GM12874 (cell line): ENCODE results near the gene NHS.

Experiments
- CTCF ChIP-seq: IDR thresholded peaks from 2 replicates; pipeline ENCODE4 v1.5.1; 2011; ENCODE audit warnings: low read depth, mild to moderate bottlenecking, control low read depth, low read length, moderate library complexity; ENCODE audit not compliant: insufficient read depth

The NHS gene

GRCh38 chrX:17370191-17370590 lies 4.8 kb upstream of the NHS start:
- no peak for TF ChIP-seq CTCF

- no peak for TF ChIP-seq CTCF
Observed at GRCh38 chrX:17372052-17372451, 2.9 kb upstream of the NHS start.

- TF ChIP-seq CTCF: no peak
Observed at GRCh38 chrX:17373337-17373736, 1.7 kb upstream of the NHS start.

GRCh38 chrX:17375367-17375636 lies 302 bp downstream of the NHS start:
- no peak for TF ChIP-seq CTCF

GRCh38 chrX:17375637-17376430 lies 834 bp downstream of the NHS start:
- TF ChIP-seq CTCF: no peak

GRCh38 chrX:17376431-17377077 lies 1.6 kb downstream of the NHS start:
- TF ChIP-seq CTCF: no peak

GRCh38 chrX:17377091-17377717 lies 2.2 kb downstream of the NHS start:
- no peak for TF ChIP-seq CTCF
